Endothelial cell of umbilical vein (primary cell): ENCODE data around the gene GTF2E1. TPM values are rescaled to one million over a fixed set of nuclear protein-coding genes. Genes with fewer than 3 reads are reported as not detected.

Experiments
- BruUV-seq: library from RNA; stranded (reverse); fragments of 400-500 nt; replicated peaks from 2 replicates; lab custom pipeline; 2021; lab: Mats Ljungman, UMichigan
- CTCF ChIA-PET: fragments of 300-600, 350-600 bp; sonication (Branson Sonifier 250); formaldehyde crosslinking; loops from one replicate; lab custom pipeline; 2021; ENCODE audit warnings: antibody characterized with exemption, inconsistent platforms; lab: Charles Lee
- POLR2A ChIA-PET: fragments of 300-600, 350-600 bp; sonication (Branson Sonifier 250); formaldehyde crosslinking; loops from one replicate; lab custom pipeline; 2021; ENCODE audit warnings: antibody characterized with exemption, inconsistent platforms; lab: Charles Lee
- DNase-seq: peaks from one replicate; pipeline ENCODE4 v3.0.0-alpha.2; 2011; ENCODE audit warnings: low read depth, low spot score
- FAIRE-seq: peaks from 2 replicates; lab custom pipeline; 2011; peaks lifted over from hg19 to GRCh38; lab: Jason Lieb, UNC
- H2AFZ ChIP-seq: 2 replicates; pipeline ENCODE4 v1.6.0; 2012; ENCODE audit warnings: low read depth, low read length, control low read depth, inconsistent platforms
- H3K27ac ChIP-seq: 2 replicates; pipeline ENCODE4 v1.5.1; 2011; ENCODE audit warnings: low read depth, mild to moderate bottlenecking, control low read depth, low read length, moderate library complexity; ENCODE audit not compliant: insufficient read depth
- H3K27me3 ChIP-seq, 2 experiments: 2 replicates each; pipeline versions ENCODE4 v1.6.0 to v1.6.1; 2011; ENCODE audit warnings: low read length in 2 of 2, mixed read lengths in 1 of 2; ENCODE audit not compliant: control insufficient read depth in 2 of 2, insufficient read depth in 2 of 2
- H3K36me3 ChIP-seq, 2 experiments: 2 replicates in 1 of 2; 3 replicates in 1 of 2; pipeline ENCODE4 v1.5.1; 2011; ENCODE audit warnings: low read length in 2 of 2, mild to moderate bottlenecking in 1 of 2, moderate library complexity in 1 of 2; ENCODE audit not compliant: control insufficient read depth in 2 of 2, insufficient read depth in 2 of 2; ENCODE audit errors: extremely low read depth in 1 of 2
- H3K4me1 ChIP-seq: 3 replicates; pipeline ENCODE4 v1.5.1; 2011; ENCODE audit warnings: mild to moderate bottlenecking, low read length; ENCODE audit not compliant: control insufficient read depth, insufficient read depth; ENCODE audit errors: extremely low read depth
- H3K4me2 ChIP-seq: 2 replicates; pipeline ENCODE4 v1.6.1; 2011; ENCODE audit warnings: low read length, control low read depth, mixed read lengths; ENCODE audit not compliant: insufficient read depth
- H3K4me3 ChIP-seq, 3 experiments: fragments of 200-600 bp in 1 of 3; sonication (generic), shearing (Covaris generic) in 1 of 3; replicated peaks in 1 of 3; 2 replicates each; pipeline ENCODE4 v1.5.1; 2011 to 2016; ENCODE audit warnings: control low read depth in 3 of 3, low read length in 3 of 3, mild to moderate bottlenecking in 2 of 3, inconsistent platforms in 1 of 3, low read depth in 1 of 3, moderate library complexity in 1 of 3; ENCODE audit not compliant: insufficient read depth in 1 of 3
- H3K79me2 ChIP-seq: 2 replicates; pipeline ENCODE4 v1.6.0; 2012; ENCODE audit warnings: low read length, inconsistent platforms; ENCODE audit not compliant: control insufficient read depth, insufficient read depth
- H3K9ac ChIP-seq: replicated peaks from 2 replicates; pipeline ENCODE3; 2011; ENCODE audit warnings: low read length, control low read depth; ENCODE audit not compliant: insufficient read depth; ENCODE audit errors: extremely low read depth
- H3K9me1 ChIP-seq: replicated peaks from 3 replicates; pipeline ENCODE4 v1.6.0; 2011; ENCODE audit warnings: mild to moderate bottlenecking, low read length; ENCODE audit not compliant: control insufficient read depth, insufficient read depth; ENCODE audit errors: extremely low read depth
- H3K9me3 ChIP-seq: replicated peaks from 2 replicates; pipeline ENCODE4 v1.5.1; 2012; ENCODE audit warnings: low read length, inconsistent platforms; ENCODE audit not compliant: control insufficient read depth, insufficient read depth
- H4K20me1 ChIP-seq: replicated peaks from 2 replicates; pipeline ENCODE3; 2011; ENCODE audit warnings: mild to moderate bottlenecking, low read length; ENCODE audit not compliant: control insufficient read depth, insufficient read depth; ENCODE audit errors: extremely low read depth
- CTCF ChIP-seq, 2 donors: IDR thresholded peaks; 1 replicate in 1 of 2; 2 replicates in 1 of 2; pipeline ENCODE4 v1.5.1; 2011; ENCODE audit warnings: low read length in 2 of 2, mild to moderate bottlenecking in 2 of 2, moderate library complexity in 2 of 2, control low read depth in 1 of 2, inconsistent platforms in 1 of 2, low read depth in 1 of 2; ENCODE audit not compliant: insufficient read depth in 1 of 2; ENCODE audit errors: extremely low read depth in 1 of 2
- FOS ChIP-seq: IDR thresholded peaks from 2 replicates; pipeline ENCODE4 v1.6.1; 2011; ENCODE audit warnings: mild to moderate bottlenecking, low read length, moderate library complexity, borderline replicate concordance; ENCODE audit not compliant: insufficient read depth
- GATA2 ChIP-seq: IDR thresholded peaks from 2 replicates; pipeline ENCODE4 v1.7.0; 2011; ENCODE audit warnings: low read depth, mild to moderate bottlenecking, moderate library complexity, mixed read lengths, low read length; ENCODE audit not compliant: insufficient read length, insufficient read depth
- JUN ChIP-seq: IDR thresholded peaks from 2 replicates; pipeline ENCODE4 v1.6.1; 2011; ENCODE audit warnings: borderline replicate concordance, low read depth; ENCODE audit not compliant: insufficient read length, insufficient read depth
- MAX ChIP-seq: IDR thresholded peaks from 2 replicates; pipeline ENCODE4 v1.6.1; 2011; ENCODE audit not compliant: insufficient read depth, insufficient read length
- POLR2AphosphoS5 ChIP-seq: IDR thresholded peaks from 2 replicates; pipeline ENCODE4 v1.6.1; 2012; ENCODE audit warnings: low read depth, mild to moderate bottlenecking, control low read depth, low read length, moderate library complexity; ENCODE audit not compliant: insufficient read depth
- dilution Hi-C: fragments of 300-500 bp; cut with MboI; formaldehyde crosslinking; loops from one replicate; pipeline ENCODE4 v1.15.0; 2019; ENCODE audit warnings: low sequenced_read_pairs; ENCODE audit not compliant: extremely low pct_ligation_motif_present
- intact Hi-C: fragments of 100-400 bp; cut with micrococcal nuclease; formaldehyde crosslinking; loops from one replicate; pipeline ENCODE4 v1.10.0; 2022
- polyA plus RNA-seq, 4 experiments: library from polyadenylated mRNA; depleted of rRNA in 3 of 4; stranded (reverse) in 3 of 4; unstranded in 1 of 4; fragments of >200 nt; gene quantifications; 2 replicates each; pipeline versions ENCODE4 v1.2.1 to v1.2.3, GENCODE V29; 2011 to 2012; ENCODE audit warnings: missing spikeins in 1 of 4
- total RNA-seq: library from RNA; stranded (reverse); gene quantifications from 2 replicates; pipeline ENCODE4 v1.2.3, GENCODE V29; 2021

The GTF2E1 gene
- total and polyA plus RNA-seq, 2 donors (not counting 3 experiments of a cell fraction or from before 2014, with no cell fraction given) = 10.6 to 27.7 TPM

GRCh38 chr3:120766576-120766975 is 24.0 kb downstream of the GTF2E1 start:
- Histone ChIP-seq H3K4me2 (no peak overlapping the region), H2AFZ (no peak overlapping the region), H3K9ac (no peak overlapping the region), H3K4me1 (no peaks in the 10 kb centered on the region), H3K9me3 (no peaks in the 10 kb centered on the region), H3K79me2 (peaks cover 51% of the 10 kb centered on the region), H3K36me3 (peaks cover 0 to 2% of the 10 kb centered on the region in 2 experiments), H3K4me3 (no peak overlapping the region), H3K27me3 (no peaks in the 10 kb centered on the region), H3K9me1 (no peaks in the 10 kb centered on the region), H3K27ac (no peak overlapping the region), H4K20me1 (no peaks in the 10 kb centered on the region)
- intact Hi-C loops = no loop called here
- ChIA-PET CTCF (interaction anchor here (0.7 kb wide), 1 partner anchor 29 kb away, joined by 3 read pairs; no protein-coding TSS in a partner anchor), POLR2A (no interaction called here)
- DNase-seq = no peak
- dilution Hi-C loops = no loop called here
- no TSS peak for BruUV-seq
- no peak for TF ChIP-seq CTCF (IDR thresholded peaks at IDR 0.05; ENCODE audit: extremely low read depth in 1 of 2, insufficient read depth in 1 of 2, low read depth in 1 of 2, low read length in 2 of 2)
- TF ChIP-seq JUN = no peak
- no peak for TF ChIP-seq GATA2
- TF ChIP-seq MAX = no peak
- TF ChIP-seq FOS = no peak
- no peak for TF ChIP-seq POLR2AphosphoS5
- FAIRE-seq = no peak
